CD14-positive monocyte (primary cell): ENCODE results near the gene FAM81A. TPM values are rescaled to one million over a fixed set of nuclear protein-coding genes. Genes with fewer than 3 reads are reported as not detected.
A peak's percentile ranks its signal among the peaks of the same experiment; 100 is the strongest.

Source experiments
- DNase-seq, 3 donors: peaks; one replicate each; pipeline ENCODE4 v3.0.0-alpha.2; 2011 to 2022
- H2AFZ ChIP-seq: 2 replicates; pipeline ENCODE4 v1.6.0; 2012; ENCODE audit warnings: mild to moderate bottlenecking, low read depth, low read length, inconsistent platforms; ENCODE audit not compliant: insufficient read depth, poor library complexity, severe bottlenecking
- H3K27ac ChIP-seq, 2 donors: 1 replicate in 1 of 2; 2 replicates in 1 of 2; pipeline ENCODE4 v1.5.1; 2012 to 2013; ENCODE audit warnings: low read length in 2 of 2, control low read depth in 1 of 2, inconsistent platforms in 1 of 2, low read depth in 1 of 2, mild to moderate bottlenecking in 1 of 2
- H3K27me3 ChIP-seq, 2 donors: one replicate each; pipeline versions ENCODE4 v1.6.0 to v1.6.1; 2011 to 2013; ENCODE audit warnings: low read length in 2 of 2; ENCODE audit not compliant: control insufficient read depth in 2 of 2, insufficient read depth in 2 of 2
- H3K36me3 ChIP-seq, 2 donors: replicated peaks in 1 of 2; 1 replicate in 1 of 2; 2 replicates in 1 of 2; pipeline versions ENCODE4 v1.5.1 to v1.6.1; 2012 to 2013; ENCODE audit warnings: low read length in 2 of 2, control low read depth in 1 of 2, inconsistent platforms in 1 of 2, mild to moderate bottlenecking in 1 of 2; ENCODE audit not compliant: insufficient read depth in 2 of 2, control insufficient read depth in 1 of 2
- H3K4me1 ChIP-seq, 2 donors: 1 replicate in 1 of 2; 2 replicates in 1 of 2; pipeline versions ENCODE4 v1.5.1 to v1.6.1; 2012 to 2013; ENCODE audit warnings: low read length in 2 of 2, control low read depth in 1 of 2, inconsistent platforms in 1 of 2, mild to moderate bottlenecking in 1 of 2, moderate library complexity in 1 of 2; ENCODE audit not compliant: insufficient read depth in 2 of 2, control insufficient read depth in 1 of 2
- H3K4me2 ChIP-seq: replicated peaks from 2 replicates; pipeline ENCODE3; 2012; ENCODE audit warnings: low read length, moderate library complexity, mild to moderate bottlenecking; ENCODE audit not compliant: poor library complexity, severe bottlenecking; ENCODE audit errors: extremely low read depth
- H3K4me3 ChIP-seq, 3 experiments: fragments of 200-600 bp in 1 of 3; sonication (generic) in 1 of 3; replicated peaks in 1 of 3; 1 replicate in 2 of 3; 2 replicates in 1 of 3; pipeline ENCODE4 v1.5.1; 2011 to 2013; ENCODE audit warnings: low read length in 3 of 3, mild to moderate bottlenecking in 3 of 3, control low read depth in 2 of 3, low read depth in 2 of 3, inconsistent platforms in 1 of 3, moderate library complexity in 1 of 3
- H3K79me2 ChIP-seq: 2 replicates; pipeline ENCODE4 v1.6.0; 2012; ENCODE audit warnings: mild to moderate bottlenecking, control low read depth, inconsistent platforms, low read length, moderate library complexity; ENCODE audit not compliant: insufficient read depth
- H3K9ac ChIP-seq: 2 replicates; pipeline ENCODE4 v1.6.0; 2017; ENCODE audit warnings: low read length, mild to moderate bottlenecking; ENCODE audit not compliant: insufficient read depth, poor library complexity, severe bottlenecking
- H3K9me3 ChIP-seq, 2 donors: replicated peaks in 1 of 2; 1 replicate in 1 of 2; 2 replicates in 1 of 2; pipeline versions ENCODE4 v1.5.1 to v1.6.1; 2012 to 2013; ENCODE audit warnings: low read length in 2 of 2, control low read depth in 1 of 2; ENCODE audit not compliant: control insufficient read depth in 1 of 2, insufficient read depth in 1 of 2
- H4K20me1 ChIP-seq: 2 replicates; pipeline ENCODE4 v1.6.0; 2012; ENCODE audit warnings: mild to moderate bottlenecking, low read length, control low read depth, moderate library complexity; ENCODE audit not compliant: insufficient read depth
- H3K27ac Mint-ChIP-seq, 7 donors: one replicate each; pipeline ENCODE4 v1.8.0; 2020; ENCODE audit warnings: mild to moderate bottlenecking in 7 of 7, mixed read lengths in 7 of 7, moderate library complexity in 6 of 7, inconsistent platforms in 2 of 7
- H3K27me3 Mint-ChIP-seq, 3 donors: one replicate each; pipeline ENCODE4 v1.8.0; 2021 to 2022; ENCODE audit warnings: low read depth in 3 of 3, mild to moderate bottlenecking in 3 of 3, mixed read lengths in 3 of 3, moderate library complexity in 3 of 3, inconsistent platforms in 1 of 3
- H3K36me3 Mint-ChIP-seq, 2 donors: one replicate each; pipeline ENCODE4 v1.8.0; 2020; ENCODE audit warnings: mixed read lengths in 2 of 2, inconsistent platforms in 1 of 2, mild to moderate bottlenecking in 1 of 2
- H3K4me1 Mint-ChIP-seq: one replicate; pipeline ENCODE4 v1.8.0; 2020; ENCODE audit warnings: mild to moderate bottlenecking, mixed read lengths
- H3K4me3 Mint-ChIP-seq, 2 donors: one replicate each; pipeline ENCODE4 v1.8.0; 2020; ENCODE audit warnings: mild to moderate bottlenecking in 2 of 2, mixed read lengths in 2 of 2, moderate library complexity in 1 of 2
- H3K9me3 Mint-ChIP-seq, 7 donors: one replicate each; pipeline ENCODE4 v1.8.0; 2020 to 2022; ENCODE audit warnings: mixed read lengths in 7 of 7, mild to moderate bottlenecking in 6 of 7, moderate library complexity in 6 of 7, inconsistent platforms in 2 of 7
- CTCF ChIP-seq: fragments of 200-600 bp; IDR thresholded peaks from one replicate; pipeline ENCODE4 v1.8.0; 2022; ENCODE audit warnings: antibody characterized with exemption, mild to moderate bottlenecking
- WGBS: methylation state at CpG from one replicate; pipeline ENCODE4 v1.1.5; 2013; ENCODE audit warnings: missing lambda C conversion rate; ENCODE audit not compliant: insufficient coverage; 5-methylcytosine and 5-hydroxymethylcytosine counted together
- intact Hi-C, 2 donors: fragments of 100-400 bp; cut with micrococcal nuclease; formaldehyde crosslinking; loops; one replicate each; pipeline versions ENCODE4 v1.15.0 to v1.15.1; 2023
- polyA plus RNA-seq, 3 donors: library from polyadenylated mRNA; depleted of rRNA in 1 of 3; unstranded in 2 of 3; stranded (reverse) in 1 of 3; fragments of 300-500 nt in 2 of 3; fragments of >200 nt in 1 of 3; fragmentation: Illumina TruSeq in 2 of 3; gene quantifications; 1 replicate in 2 of 3; 2 replicates in 1 of 3; pipeline ENCODE4 v1.2.3, GENCODE V29; 2012 to 2021

The FAM81A gene
- polyA plus RNA-seq, 3 donors: 0.40 to 0.66 TPM; not detected in 1

GRCh38 chr15:59443341-59444072 is 5.5 kb downstream of the FAM81A start:
- no peaks in the 10 kb centered on the region for H3K9me3 ChIP-seq
- peaks cover 0 to 2% of the 10 kb centered on the region in 2 donors for H3K36me3 Mint-ChIP-seq
- no peak overlapping the region for H3K4me3 Mint-ChIP-seq
- H3K4me1 ChIP-seq: peaks cover 11 to 18% of the 10 kb centered on the region in 2 donors
- intact Hi-C loops: no loop called here
- no peak overlapping the region for H3K4me2 ChIP-seq
- H3K27me3 ChIP-seq: peaks cover 10 to 12% of the 10 kb centered on the region in 2 donors
- DNase-seq: no peak
- H3K27ac Mint-ChIP-seq: peak overlapping the region in 3 of 7 donors; percentile 26 to 39 (median 36)
- WGBS: 96% methylated on average over 4 of the region's 8 CpGs
- H3K27me3 Mint-ChIP-seq: peaks cover 9 to 13% (median 13%) of the 10 kb centered on the region in 3 donors
- H3K4me3 ChIP-seq: no peak overlapping the region
- peaks cover 0 to 2% (median 0%) of the 10 kb centered on the region in 7 donors for H3K9me3 Mint-ChIP-seq
- no peak overlapping the region for H2AFZ ChIP-seq
- H3K27ac ChIP-seq: no peak overlapping the region
- no peaks in the 10 kb centered on the region for H3K36me3 ChIP-seq
- no peaks in the 10 kb centered on the region for H3K79me2 ChIP-seq
- no peak overlapping the region for H3K9ac ChIP-seq
- H3K4me1 Mint-ChIP-seq: peaks cover 25% of the 10 kb centered on the region
- H4K20me1 ChIP-seq: no peaks in the 10 kb centered on the region
- TF ChIP-seq CTCF: no peak

- no peaks in the 10 kb centered on the region for H3K9me3 Mint-ChIP-seq
- Histone ChIP-seq H3K4me1 (peaks cover 10 to 15% of the 10 kb centered on the region in 2 donors), H4K20me1 (no peaks in the 10 kb centered on the region), H3K4me3 (no peak overlapping the region), H3K79me2 (no peaks in the 10 kb centered on the region), H3K36me3 (no peaks in the 10 kb centered on the region), H3K9me3 (no peaks in the 10 kb centered on the region), H2AFZ (no peak overlapping the region), H3K27me3 (peaks cover 3 to 4% of the 10 kb centered on the region in 2 donors), H3K4me2 (no peak overlapping the region), H3K9ac (no peak overlapping the region), H3K27ac (no peak overlapping the region)
- 100% methylated on average over 6 of the region's 11 CpGs for WGBS
- H3K36me3 Mint-ChIP-seq: peaks cover 0 to 2% of the 10 kb centered on the region in 2 donors
- no peak overlapping the region for H3K4me3 Mint-ChIP-seq
- DNase-seq: no peak
- peak overlapping the region in 2 of 7 donors; percentile 39 to 41 for H3K27ac Mint-ChIP-seq
- peaks cover 21% of the 10 kb centered on the region for H3K4me1 Mint-ChIP-seq
- intact Hi-C loops: no loop called here
- H3K27me3 Mint-ChIP-seq: peaks cover 5 to 8% (median 5%) of the 10 kb centered on the region in 3 donors
- no peak for TF ChIP-seq CTCF
Observed at GRCh38 chr15:59444081-59444835, 6.3 kb downstream of the FAM81A start.
